HL-60 (cell line): Measurements from ENCODE around the gene GNL3.

Experiments
- DNase-seq, 2 experiments: peaks; one replicate each; pipeline ENCODE4 v3.0.0-alpha.2; 2010 to 2020; ENCODE audit warnings: low read depth in 1 of 2, low spot score in 1 of 2
- H3K27ac ChIP-seq: fragments of 250-450 bp; sonication (Bioruptor Pico); replicated peaks from 2 replicates; pipeline ENCODE4 v1.5.1; 2020; ENCODE audit warnings: mild to moderate bottlenecking, moderate library complexity
- H3K27me3 ChIP-seq: fragments of 250-450 bp; sonication (Bioruptor Pico); 2 replicates; pipeline ENCODE4 v1.5.1; 2021; ENCODE audit warnings: mild to moderate bottlenecking, moderate library complexity; ENCODE audit not compliant: insufficient read depth, poor library complexity, severe bottlenecking
- H3K4me3 ChIP-seq: replicated peaks from 2 replicates; pipeline ENCODE4 v1.5.1; 2011; ENCODE audit warnings: mild to moderate bottlenecking, control low read depth, low read length; ENCODE audit not compliant: insufficient read depth
- GABPA ChIP-seq: IDR thresholded peaks from 2 replicates; pipeline ENCODE4 v1.6.1; 2012; ENCODE audit warnings: low read depth
- POLR2AphosphoS5 ChIP-seq: IDR thresholded peaks from 2 replicates; pipeline ENCODE4 v1.6.1; 2012; ENCODE audit warnings: low read depth
- SPI1 ChIP-seq: IDR thresholded peaks from 2 replicates; pipeline ENCODE4 v1.6.1; 2012; ENCODE audit warnings: low read depth, mild to moderate bottlenecking, borderline replicate concordance
- TF ChIP-seq, protein P1 (sequence below): IDR thresholded peaks from 2 replicates; pipeline ENCODE4 v1.6.1; 2012; ENCODE audit warnings: low read depth; ENCODE audit not compliant: insufficient replicate concordance
- TF ChIP-seq, protein P2 (sequence below): IDR thresholded peaks from one replicate; pipeline ENCODE4 v1.5.1; 2011; ENCODE audit warnings: low read length, control low read depth, inconsistent platforms; ENCODE audit not compliant: insufficient read depth

Gene GNL3

GRCh38 chr3:52655895-52656294 lies 29.9 kb upstream of the GNL3 start:
- H3K27ac ChIP-seq = no peak overlapping the region
- no peak overlapping the region for H3K4me3 ChIP-seq
- H3K27me3 ChIP-seq = no peaks in the 10 kb centered on the region
- TF ChIP-seq GABPA (no peak), POLR2AphosphoS5 (no peak)
- TF ChIP-seq, protein P1, sequence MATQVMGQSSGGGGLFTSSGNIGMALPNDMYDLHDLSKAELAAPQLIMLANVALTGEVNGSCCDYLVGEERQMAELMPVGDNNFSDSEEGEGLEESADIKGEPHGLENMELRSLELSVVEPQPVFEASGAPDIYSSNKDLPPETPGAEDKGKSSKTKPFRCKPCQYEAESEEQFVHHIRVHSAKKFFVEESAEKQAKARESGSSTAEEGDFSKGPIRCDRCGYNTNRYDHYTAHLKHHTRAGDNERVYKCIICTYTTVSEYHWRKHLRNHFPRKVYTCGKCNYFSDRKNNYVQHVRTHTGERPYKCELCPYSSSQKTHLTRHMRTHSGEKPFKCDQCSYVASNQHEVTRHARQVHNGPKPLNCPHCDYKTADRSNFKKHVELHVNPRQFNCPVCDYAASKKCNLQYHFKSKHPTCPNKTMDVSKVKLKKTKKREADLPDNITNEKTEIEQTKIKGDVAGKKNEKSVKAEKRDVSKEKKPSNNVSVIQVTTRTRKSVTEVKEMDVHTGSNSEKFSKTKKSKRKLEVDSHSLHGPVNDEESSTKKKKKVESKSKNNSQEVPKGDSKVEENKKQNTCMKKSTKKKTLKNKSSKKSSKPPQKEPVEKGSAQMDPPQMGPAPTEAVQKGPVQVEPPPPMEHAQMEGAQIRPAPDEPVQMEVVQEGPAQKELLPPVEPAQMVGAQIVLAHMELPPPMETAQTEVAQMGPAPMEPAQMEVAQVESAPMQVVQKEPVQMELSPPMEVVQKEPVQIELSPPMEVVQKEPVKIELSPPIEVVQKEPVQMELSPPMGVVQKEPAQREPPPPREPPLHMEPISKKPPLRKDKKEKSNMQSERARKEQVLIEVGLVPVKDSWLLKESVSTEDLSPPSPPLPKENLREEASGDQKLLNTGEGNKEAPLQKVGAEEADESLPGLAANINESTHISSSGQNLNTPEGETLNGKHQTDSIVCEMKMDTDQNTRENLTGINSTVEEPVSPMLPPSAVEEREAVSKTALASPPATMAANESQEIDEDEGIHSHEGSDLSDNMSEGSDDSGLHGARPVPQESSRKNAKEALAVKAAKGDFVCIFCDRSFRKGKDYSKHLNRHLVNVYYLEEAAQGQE = no peak
- TF ChIP-seq, protein P2, sequence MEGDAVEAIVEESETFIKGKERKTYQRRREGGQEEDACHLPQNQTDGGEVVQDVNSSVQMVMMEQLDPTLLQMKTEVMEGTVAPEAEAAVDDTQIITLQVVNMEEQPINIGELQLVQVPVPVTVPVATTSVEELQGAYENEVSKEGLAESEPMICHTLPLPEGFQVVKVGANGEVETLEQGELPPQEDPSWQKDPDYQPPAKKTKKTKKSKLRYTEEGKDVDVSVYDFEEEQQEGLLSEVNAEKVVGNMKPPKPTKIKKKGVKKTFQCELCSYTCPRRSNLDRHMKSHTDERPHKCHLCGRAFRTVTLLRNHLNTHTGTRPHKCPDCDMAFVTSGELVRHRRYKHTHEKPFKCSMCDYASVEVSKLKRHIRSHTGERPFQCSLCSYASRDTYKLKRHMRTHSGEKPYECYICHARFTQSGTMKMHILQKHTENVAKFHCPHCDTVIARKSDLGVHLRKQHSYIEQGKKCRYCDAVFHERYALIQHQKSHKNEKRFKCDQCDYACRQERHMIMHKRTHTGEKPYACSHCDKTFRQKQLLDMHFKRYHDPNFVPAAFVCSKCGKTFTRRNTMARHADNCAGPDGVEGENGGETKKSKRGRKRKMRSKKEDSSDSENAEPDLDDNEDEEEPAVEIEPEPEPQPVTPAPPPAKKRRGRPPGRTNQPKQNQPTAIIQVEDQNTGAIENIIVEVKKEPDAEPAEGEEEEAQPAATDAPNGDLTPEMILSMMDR = no peak
- DNase-seq = no peak

- Histone ChIP-seq H3K27ac (no peak overlapping the region), H3K4me3 (no peak overlapping the region), H3K27me3 (no peaks in the 10 kb centered on the region)
- TF ChIP-seq GABPA = no peak
- TF ChIP-seq POLR2AphosphoS5 = no peak
- TF ChIP-seq, protein P2 = no peak
- no peak for TF ChIP-seq SPI1
- TF ChIP-seq, protein P1 = no peak
- no peak for DNase-seq
These were observed 25.8 kb upstream of the GNL3 start for GRCh38 chr3:52660046-52660445.

DNA sequence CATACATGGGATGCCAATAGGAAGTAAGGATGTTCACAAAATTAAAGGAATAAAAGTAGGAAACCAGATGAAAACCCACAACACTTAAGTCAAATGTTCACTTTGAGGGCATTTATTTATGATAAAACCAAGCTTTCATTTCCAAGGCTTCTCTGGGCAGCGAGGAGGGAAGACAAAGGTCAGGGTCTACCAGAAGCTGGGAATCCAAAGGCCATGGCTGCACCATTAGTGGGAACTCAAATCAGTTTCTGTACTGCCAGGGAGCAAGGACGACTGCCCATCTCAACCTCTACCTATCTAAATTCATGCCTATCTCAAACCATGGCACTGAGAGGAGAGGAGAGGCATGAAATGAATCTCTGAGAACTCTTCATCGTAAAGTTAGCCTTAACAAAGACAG lies 22.7 kb upstream of the GNL3 start:
- TF ChIP-seq, protein P2 = no peak
- no peak for TF ChIP-seq POLR2AphosphoS5
- no peak for TF ChIP-seq GABPA
- no peak for TF ChIP-seq SPI1
- TF ChIP-seq, protein P1 = no peak
- DNase-seq = no peak

More for the DNA sequence above, 22.7 kb upstream of the GNL3 start:
- Histone ChIP-seq H3K4me3 (no peak overlapping the region), H3K27ac (no peak overlapping the region), H3K27me3 (no peaks in the 10 kb centered on the region)
